TTC549 (cell line): ENCODE results near the gene BTNL9.
"Not testable (repeated sequence)": the region's sequence is repeated elsewhere in the genome, so short reads cannot be mapped to it uniquely, and the experiment has no call there.

Experiments used
- FAIRE-seq: peaks from 2 replicates; lab custom pipeline; 2012; peaks lifted over from hg19 to GRCh38; lab: Jason Lieb, UNC

The BTNL9 gene

DNA sequence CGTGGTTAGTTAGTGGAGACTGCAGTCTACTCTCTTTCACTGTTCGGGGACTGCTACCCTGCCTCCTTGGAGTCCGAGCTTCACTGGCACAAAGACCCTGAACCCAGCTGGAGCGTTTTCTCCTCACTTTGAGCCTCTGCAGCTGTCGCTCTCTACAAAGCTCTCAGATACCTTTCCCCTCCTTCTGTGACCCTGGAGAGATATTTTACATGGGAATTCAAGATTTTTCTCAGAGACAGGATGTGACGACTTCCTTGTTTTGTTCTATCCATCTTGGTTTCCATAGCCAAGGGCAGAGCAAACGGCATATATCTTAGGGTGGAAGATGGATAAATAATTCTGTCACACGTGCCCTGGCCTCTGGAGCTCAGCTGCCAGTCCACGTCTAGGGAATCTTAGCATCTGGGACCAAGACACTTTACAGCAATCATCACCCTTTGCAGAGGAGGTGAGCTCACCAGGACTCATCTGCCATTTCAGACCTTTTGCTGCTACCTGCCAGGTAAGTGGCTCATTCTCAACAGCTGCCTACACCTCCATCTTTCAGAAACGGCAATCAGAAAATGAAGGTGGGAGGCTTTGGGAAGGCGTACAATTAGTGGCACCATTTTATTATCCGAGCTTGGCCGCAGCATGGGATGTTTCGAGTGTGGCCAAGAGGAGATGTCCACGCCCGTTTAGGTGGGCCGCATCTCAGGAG, at the start of gene BTNL9:
Gene BTNL9, plus strand, starts transcription at position 336 of the 700 bp plus-strand sequence. CDS start 5,224 bp downstream, outside the sequence.
- FAIRE-seq, result no peak

DNA sequence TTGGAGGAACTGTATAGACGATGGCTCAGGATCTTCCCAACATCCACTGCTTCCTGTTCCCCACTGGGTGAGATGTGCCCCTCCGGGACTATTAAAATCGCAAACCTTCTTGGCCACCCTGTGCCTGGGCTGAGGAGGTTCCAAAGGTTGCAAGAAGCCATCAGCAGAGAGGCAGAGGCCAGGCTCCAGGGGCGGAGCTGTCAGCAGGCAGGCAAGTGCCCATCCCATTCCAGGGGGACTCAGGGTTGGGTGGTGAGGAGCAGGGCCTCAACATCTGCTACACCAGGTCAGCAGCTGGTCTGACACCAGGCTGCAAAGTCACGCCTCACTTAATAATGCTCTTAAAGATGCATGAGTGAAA, 49.2 kb upstream of the BTNL9 start:
- no peak for FAIRE-seq

DNA sequence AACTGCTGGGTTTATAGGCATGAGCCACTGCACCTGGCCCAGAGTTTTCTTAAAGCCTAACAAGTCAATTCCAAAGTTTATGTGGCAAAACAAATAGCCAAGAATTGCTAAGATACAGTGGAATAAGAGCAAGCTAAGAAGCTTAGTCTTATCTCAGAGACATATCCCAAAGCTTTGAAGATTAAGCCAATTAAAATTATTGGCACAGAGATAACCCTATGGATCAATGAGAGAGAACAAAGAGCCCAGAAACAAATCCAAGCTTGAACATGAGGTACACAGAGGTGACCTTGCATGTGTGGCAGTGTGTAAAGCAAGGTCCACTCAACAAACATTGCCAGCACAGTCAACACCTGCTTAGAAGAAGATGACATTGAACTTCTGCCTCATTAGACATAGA, 38.1 kb upstream of the BTNL9 start:
- no peak for FAIRE-seq

DNA sequence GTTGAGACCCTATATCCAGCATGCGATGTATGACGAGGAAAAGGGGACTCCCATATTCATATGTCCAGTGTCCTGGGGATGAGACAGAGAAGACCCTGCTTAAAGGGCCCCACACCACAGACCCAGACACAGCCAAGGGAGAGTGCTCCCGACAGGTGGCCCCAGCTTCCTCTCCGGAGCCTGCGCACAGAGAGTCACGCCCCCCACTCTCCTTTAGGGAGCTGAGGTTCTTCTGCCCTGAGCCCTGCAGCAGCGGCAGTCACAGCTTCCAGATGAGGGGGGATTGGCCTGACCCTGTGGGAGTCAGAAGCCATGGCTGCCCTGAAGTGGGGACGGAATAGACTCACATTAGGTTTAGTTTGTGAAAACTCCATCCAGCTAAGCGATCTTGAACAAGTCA, 34.3 kb upstream of the BTNL9 start:
- FAIRE-seq, result no peak

DNA sequence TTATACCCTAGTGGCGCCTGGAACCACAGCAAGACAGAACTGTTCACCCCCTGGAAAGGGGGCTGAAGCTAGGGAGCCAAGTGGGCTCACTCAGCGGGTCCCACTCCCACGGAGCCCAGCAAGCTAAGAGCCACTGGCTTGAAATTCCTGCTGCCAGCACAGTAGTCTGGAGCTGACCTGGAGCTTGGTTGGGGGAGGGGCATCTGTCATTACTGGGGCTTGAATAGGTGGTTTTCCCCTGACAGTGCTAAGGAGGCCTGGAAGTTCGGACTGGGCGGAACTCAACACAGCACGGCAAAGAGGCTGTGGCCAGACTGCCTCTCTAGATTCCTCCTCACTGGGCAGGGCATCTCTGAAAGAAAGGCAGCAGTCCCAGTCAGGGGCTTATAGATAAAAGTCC, 31.9 kb upstream of the BTNL9 start:
- FAIRE-seq, result no peak

DNA sequence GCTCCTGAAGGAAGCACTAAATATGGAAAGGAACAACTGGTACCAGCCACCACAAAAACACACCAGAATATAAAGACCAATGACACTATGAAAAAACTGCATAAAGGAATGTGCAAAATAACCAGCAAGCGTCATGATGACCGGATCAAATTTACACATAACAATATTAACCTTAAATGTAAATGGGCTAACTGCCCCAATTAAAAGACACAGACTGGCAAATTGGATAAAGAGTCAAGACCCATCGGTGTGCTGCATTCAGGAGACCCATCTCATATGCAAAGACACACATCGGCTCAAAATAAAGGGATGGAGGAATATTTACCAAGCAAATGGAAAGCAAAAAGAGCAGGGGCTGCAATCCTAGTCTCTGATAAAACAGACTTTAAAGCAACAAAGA, 30.0 kb upstream of the BTNL9 start:
- not testable (repeated sequence) for FAIRE-seq

DNA sequence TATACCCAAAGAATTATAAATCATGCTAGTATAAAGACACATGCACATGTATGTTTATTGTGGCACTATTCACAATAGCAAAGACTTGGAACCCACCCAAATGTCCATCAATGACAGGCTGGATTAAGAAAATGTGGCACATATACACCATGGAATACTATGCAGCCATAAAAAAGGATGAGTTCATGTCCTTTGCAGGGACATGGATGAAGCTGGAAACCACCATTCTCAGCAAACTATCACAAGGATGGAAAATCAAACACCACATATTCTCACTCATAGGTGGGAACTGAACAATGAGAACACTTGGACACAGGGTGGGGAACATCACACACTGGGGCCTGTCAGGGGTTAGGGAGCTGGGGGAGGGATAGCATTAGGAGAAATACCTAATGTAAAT, 25.4 kb upstream of the BTNL9 start:
- FAIRE-seq, result not testable (repeated sequence)

DNA sequence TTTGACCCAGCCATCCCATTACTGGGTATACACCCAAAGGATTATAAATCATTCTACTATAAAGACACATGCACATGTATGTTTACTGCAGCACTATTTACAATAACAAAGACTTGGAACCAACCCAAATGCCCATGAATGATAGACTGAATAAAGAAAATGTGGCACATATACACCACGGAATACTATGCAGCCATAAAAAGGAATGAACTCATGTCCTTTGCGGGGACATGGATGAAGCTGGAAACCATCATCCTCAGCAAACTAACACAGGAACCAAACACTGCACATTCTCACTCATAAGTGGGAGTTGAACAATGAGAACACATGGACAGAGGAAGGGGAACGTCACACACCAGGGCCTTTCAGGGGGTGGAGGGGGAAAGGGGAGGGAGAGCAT, 22.6 kb upstream of the BTNL9 start:
- not testable (repeated sequence) for FAIRE-seq

DNA sequence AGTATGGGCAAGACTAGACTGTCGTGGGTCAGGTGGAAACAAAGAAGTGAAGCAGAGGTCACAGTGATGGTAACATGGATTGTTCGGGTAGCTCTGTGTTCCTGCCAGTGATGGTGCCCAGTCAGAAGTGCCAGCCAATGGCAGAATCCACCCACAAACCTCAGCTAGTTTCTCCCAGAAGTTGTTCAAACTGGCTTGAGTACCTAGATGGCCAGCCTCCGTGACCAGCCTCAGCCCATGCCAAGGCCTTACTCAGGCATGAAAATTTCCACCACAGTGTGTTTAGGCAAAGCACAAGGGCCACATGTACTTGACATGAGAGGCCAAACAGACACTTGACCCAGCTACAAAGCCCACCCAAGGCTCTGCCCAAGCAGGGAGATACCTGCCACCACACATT, 19.4 kb upstream of the BTNL9 start:
- FAIRE-seq, result no peak

DNA sequence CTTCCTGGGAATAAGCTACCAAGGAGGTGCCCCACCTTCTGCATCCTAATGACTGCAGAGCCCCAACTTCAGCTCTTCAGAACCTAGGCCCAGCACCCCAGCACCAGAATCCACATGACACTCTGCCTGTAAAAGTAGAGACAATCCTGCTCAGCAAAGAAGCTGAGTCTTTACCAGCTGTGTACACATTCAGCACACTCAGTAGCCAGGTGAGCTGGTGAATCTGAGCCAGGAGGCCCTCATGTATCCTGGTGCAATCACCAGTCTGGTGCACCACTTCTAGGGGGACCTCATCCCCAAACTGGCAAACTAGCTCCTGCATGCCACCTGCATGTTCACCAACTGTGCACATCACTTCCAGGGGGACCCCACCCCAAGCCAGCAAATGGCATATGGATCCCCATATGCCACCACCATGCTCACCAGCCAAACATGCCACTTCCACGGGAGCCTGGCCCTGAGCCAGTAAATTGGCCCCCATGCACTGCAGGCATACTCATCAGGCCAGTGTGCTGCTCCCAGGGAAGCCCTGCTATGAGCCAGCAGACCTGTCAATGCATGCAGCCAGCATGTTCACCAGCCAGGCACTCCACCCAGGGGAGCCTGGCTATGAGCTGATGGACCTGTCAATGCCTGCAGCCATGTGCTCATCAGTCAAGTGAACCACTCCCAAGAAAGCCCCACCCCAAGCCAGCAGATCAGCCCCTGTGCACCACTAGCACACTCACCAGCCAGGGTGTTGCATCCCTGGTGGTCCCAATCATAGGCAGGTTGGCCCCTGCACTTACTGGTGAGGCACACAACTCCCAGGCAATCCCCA, 15.6 kb upstream of the BTNL9 start:
- no peak for FAIRE-seq

DNA sequence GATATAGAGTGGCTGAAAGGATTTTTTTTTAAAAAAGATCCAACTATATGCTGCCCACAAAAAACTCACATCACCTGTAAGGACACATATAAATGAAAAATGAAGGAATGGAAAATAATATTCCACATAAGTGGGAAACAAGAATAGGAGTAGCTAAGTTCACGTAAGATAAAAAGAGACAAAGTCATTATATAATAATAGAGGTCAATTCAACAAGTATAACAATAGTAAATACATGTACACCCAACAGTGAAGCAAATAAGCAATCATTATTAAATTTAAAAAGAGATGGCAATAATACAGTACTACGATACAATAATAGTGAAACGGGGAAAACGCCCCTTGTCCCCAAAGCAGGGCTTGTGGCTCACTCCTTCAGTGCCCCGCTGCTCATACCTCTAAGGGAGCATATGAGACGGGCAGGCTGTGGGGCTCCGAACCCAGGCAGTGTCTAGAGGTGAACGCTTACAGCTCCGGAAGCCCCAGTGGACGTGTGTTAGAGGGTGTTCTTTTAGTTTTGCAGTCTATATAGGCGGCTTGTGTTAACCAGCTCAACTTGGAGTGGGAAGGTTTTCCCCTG, 12.5 kb upstream of the BTNL9 start:
- FAIRE-seq, result no peak

DNA sequence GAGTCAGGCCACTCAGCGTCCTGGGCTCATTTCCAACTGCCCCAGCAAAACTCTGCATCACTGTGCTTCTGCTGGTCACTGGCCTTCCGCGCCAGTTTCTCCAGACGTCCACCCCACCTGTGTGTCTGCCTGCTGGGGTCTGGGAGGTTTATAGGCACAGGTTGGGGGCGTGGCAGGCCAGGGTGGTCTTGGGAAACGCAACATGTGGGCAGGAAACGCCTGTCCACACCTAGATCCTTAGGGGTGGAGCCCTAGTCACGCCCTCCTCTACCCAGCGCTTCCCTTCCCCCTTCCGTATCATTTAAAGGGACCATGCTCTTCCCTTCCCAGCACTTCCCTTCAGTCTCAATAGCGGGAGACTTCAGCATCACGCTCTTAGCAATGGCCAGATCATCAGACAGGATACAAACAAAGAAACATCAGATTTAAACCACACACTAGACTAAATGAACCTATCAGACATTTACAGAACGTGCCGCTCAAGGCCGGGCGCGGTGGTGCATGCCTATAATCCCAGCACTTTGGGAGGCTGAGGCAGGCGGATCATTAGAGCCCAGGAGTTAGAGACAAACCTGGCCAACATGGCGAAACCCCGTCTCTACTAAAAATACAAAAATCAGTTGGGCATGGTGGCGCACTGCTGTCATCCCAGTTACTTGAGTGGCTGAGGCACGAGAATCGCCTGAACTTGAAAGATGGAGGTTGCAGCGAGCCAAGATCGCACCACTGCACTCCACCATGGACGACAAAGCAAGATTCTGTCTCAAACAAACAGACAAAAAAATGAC, 11.8 kb upstream of the BTNL9 start:
- FAIRE-seq, result no peak

DNA sequence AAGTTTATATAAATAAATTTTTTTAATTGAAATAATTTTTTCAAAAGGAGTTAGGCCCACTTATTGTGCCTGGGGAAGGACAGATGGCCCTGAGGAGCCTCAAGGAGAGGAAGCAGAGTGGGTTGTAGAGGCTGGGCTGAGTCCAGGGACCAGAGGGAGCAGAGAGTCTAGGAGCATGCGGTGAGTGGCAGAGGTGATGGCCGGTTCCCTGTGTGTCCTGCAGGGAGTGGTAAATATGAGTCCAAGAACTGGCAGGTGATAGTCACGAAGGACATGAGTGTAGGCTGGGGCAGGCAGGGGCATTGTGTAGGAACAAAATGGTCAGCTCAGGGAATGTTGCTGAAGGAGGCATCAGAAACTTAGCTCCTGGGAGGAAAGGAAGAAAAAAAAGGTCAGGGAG, 8.3 kb upstream of the BTNL9 start:
- FAIRE-seq, result no peak

DNA sequence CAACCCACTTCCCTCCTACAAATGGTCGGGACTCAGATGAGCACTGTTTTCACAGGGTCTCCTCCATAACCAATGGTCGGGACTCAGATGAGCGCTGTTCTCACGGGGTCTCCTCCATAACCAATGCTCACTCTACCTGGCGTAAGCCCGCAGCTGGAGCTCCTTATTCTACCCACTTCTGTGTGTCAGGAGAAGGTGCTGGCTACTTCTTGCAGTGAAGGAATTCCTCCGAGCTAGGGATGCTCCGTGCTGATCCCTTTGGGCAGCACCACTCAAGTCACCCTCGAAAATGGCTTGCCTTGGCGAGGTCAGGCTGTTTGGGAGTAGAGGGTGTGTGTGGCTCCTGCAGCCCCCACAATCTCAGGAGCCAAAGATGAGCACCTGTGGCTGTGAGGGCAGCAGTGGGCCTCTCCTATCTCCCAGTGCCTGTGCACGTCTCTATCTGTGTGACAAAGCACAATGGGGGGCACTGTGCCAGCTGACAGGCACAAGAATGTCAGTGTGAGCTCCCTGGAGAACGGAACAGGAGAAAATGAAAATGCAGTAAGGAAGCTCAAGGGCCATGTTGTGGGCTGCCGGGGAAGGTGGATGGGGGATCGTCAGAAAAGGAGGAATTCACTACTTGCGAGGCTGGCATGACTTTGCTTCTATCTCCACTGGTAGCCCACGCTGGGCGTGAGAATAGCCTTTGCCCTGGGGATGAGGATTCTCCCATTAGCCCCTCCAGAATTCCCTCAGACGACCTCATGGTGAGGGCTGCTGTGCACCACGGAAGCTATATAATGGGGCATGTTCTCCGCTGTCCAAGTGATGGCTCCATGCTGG, 3.9 kb upstream of the BTNL9 start:
- no peak for FAIRE-seq

DNA sequence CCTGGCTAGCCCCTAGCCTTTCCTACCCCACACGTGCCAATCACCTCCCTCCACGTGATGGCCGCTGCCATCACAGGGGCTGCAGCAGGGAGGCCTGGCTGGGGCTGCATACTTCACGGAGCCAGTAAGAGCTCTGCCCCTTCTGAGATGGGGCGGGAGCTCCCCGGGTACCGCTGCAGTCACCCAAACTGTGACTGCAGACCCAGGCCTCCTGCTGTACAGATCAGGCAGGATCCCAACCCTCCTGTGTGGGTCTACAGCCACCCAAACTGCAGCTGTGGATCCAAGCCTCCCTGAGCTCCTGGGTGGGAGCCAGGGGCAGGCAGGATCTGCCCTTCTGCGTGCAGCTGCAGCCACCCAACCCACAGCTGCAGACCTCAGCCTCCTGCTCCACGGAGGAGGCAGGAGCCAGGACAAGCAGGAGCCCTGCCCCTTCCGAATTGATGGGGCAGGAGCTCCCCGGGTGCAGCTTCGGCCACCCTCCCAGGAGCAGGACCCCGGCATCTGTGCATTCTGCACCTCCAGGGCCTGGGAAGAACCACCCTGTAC, 3.2 kb upstream of the BTNL9 start:
- no peak for FAIRE-seq

DNA sequence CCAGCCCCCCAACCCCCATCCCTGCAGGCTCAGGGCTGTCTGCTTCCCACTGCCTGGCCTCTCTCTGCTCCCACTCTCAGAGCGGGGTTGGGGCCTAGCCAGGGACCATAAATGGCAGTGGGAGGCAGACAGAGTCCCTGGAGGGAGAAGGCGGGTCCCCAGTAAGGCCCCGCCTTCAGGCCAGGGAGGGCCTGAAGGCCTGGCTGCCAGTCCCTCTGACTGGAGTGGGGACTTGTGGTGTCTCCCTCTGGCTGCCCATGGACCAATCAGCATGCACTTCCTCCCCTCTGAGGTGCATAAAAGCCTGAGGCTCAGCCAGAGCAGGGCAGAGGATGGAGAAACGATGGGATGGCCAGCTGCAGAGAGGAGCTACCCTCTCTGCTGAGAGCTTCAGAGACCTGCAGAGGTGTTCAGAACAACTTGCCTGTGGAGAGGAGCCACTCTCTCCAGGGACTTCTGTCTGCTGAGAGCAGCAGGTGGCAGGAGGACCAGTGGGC, 2.7 kb upstream of the BTNL9 start:
- no peak for FAIRE-seq

DNA sequence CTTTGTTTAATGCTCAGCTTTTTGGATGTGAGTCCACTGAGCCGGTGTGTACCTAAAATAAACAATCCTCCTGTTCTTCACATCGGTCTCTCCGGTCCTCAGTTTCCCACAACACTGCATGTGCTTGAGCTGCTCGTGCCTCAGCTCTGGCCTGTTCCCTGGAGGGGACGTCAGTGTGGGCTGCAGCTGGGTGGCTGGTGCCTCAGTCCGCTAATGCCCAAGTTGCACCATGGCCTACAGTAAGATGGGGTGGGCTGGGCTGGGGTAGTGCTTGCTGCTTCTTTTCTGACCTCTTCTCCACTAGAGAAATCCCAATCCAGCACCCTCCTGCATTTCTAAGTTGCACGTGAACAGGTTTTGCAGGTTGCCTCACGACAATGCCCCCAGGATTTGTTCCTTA, 595 bp upstream of the BTNL9 start:
- no peak for FAIRE-seq

DNA sequence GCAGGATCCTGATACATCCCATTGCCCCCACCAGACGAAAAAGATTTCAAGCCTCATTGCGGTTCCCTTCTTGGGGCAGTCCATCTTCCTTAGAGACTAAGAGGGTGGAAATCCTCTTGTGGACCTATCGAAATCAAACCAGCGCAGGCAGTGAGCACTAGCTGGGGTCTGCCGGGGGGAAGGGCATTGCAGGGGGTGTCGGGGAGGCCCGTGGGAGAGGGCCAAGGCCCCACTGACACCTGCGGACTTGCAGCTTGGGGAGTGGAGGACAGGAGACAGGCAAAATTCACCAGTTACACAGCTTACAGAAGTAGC, 522 bp downstream of the BTNL9 start:
- no peak for FAIRE-seq

DNA sequence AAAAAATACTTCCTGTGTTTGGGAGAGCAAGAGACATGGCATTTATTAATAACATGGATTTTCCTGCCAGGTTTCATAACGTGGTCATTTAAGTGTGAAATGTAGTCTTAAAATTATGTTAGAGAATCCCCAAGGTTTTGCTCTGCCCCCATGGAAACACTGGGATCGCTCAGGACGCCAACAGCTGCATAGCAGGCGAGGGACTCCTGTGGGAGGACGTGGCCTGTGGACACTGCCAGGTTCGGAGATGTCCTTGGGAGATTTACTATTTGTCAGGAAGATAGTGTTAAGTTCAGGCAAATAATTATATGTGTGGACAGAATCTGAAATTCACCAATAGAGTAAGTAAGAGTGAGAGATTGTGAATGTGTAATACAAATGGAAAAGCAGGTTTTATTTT, 977 bp downstream of the BTNL9 start:
- FAIRE-seq, result no peak

DNA sequence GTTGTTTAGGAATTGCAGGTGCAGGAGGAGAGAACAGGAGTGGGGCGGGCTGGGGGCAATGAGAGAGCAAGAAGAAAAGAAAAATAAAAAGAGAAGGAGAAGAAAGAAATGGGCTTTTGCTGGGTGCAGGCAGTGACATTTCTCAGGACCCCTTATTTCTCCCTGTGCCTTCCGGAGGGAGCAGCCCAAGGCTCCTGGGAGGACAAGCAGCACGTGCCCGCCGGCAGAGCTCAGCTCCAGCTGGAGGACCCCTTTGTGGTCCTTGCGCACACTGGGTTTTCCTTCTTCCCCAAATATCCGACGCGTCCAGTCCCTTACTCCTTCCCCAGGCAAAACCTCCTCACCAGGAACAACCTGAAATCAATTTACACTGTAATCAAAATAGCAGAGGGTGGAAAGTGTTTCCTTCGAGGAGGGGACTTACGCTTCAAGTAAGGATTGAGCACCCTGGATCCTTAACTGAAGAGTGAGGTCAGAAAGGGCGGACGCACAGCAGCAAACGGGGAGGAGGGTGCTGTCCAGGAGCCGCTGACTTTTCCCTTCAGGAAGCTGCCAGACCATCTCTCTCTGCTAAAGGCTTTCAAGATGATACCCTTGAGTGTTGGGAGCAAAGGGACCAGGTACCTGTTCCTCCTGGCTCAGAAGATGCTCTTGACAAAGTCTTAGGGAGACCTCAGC, 2.1 kb downstream of the BTNL9 start:
- no peak for FAIRE-seq

DNA sequence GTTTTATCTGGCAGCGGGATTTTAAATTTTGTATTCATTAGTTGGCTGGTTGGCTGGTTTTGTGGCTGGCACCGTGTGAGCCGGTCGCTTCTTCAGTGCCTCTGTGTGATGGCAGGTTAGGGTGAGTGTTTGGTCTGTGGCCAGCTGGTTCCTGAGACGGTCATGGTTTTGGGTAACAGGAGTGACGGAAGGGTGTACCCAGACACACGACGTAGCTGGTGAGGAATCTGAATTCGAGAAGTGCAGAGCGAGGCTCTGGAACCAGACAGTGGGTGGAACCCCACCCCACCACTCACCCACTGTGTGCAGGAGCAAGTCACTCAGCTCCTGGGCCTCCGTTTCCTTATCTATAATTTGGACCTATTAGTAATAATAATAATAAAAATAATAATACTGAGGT, 2.7 kb downstream of the BTNL9 start:
- no peak for FAIRE-seq
